Measurements from ENCODE around the gene CMC1. TPM values are rescaled to one million over a fixed set of nuclear protein-coding genes. Genes with fewer than 3 reads are reported as not detected.

Gene CMC1
- total and polyA plus RNA-seq, 9 of the 15 experiments (the other 6 are each of a cell fraction or from before 2014, with no cell fraction given) = 15.9 to 74.6 (median 48.9) TPM

- ATAC-seq (no peak), FAIRE-seq (no peak), DNase-seq (ENCODE audit: extremely low read depth in 1 of 4, low spot score in 3 of 4) (no peak)
- POLR2A ChIA-PET = no interaction called here
- TF ChIP-seq HBP1 (CRISPR knock-in tag; IDR thresholded peaks at IDR 0.05) (no peak), ZKSCAN3 (CRISPR knock-in tag; IDR thresholded peaks at IDR 0.05) (no peak), GABPA (tag; conservative IDR thresholded peaks at IDR 0.05; ENCODE audit: low read depth) (no peak), RUNX1 (IDR thresholded peaks at IDR 0.05; ENCODE audit: low read depth) (no peak), FOXK2 (conservative IDR thresholded peaks at IDR 0.05 in 1 of 2, IDR thresholded peaks at IDR 0.05 in 1 of 2; ENCODE audit: low read depth in 2 of 2) (no peak), TCF7L2 (IDR thresholded peaks at IDR 0.05; ENCODE audit: low read depth, low read length) (no peak), SMARCA4 (IDR thresholded peaks at IDR 0.05) (no peak), MEF2D (tag; conservative IDR thresholded peaks at IDR 0.05; ENCODE audit: low read depth) (no peak), KLF13 (tag; IDR thresholded peaks at IDR 0.05; ENCODE audit: borderline replicate concordance, low read depth) (no peak), RFX7 (CRISPR knock-in tag; IDR thresholded peaks at IDR 0.05) (no peak), BRCA1 (IDR thresholded peaks at IDR 0.05) (no peak), BRCA1 (CRISPR knock-in tag; IDR thresholded peaks at IDR 0.05) (no peak), RB1 (IDR thresholded peaks at IDR 0.05; ENCODE audit: low read depth) (no peak), MED1 (CRISPR knock-in tag; IDR thresholded peaks at IDR 0.05; ENCODE audit: borderline replicate concordance) (no peak), ZBTB7A (IDR thresholded peaks at IDR 0.05; ENCODE audit: borderline replicate concordance, control insufficient read depth, low read depth, low read length) (no peak), ATF3 (IDR thresholded peaks at IDR 0.05) (no peak), ATF3 (CRISPR knock-in tag; conservative IDR thresholded peaks at IDR 0.05) (no peak), VEZF1 (CRISPR knock-in tag; IDR thresholded peaks at IDR 0.05) (no peak)
- Histone ChIP-seq H3K79me2 (ENCODE audit: control insufficient read depth, insufficient read depth, low read length) (no peaks in the 10 kb centered on the region), H2AFZ (ENCODE audit: low read depth, low read length) (no peak overlapping the region), H3K4me2 (ENCODE audit: insufficient read depth, low read length) (no peak overlapping the region), H3K4me3 (no peak overlapping the region), H3K9me1 (ENCODE audit: control insufficient read depth, insufficient read depth, low read length) (no peaks in the 10 kb centered on the region), H4K20me1 (replicated peaks; ENCODE audit: control insufficient read depth, insufficient read depth, low read length) (no peaks in the 10 kb centered on the region), H3K9ac (ENCODE audit: insufficient read depth in 1 of 2, low read depth in 2 of 2, low read length in 2 of 2) (no peak overlapping the region), H3K27ac (ENCODE audit: extremely low read depth, low read depth, low read length) (no peak overlapping the region), H3K9me3 (replicated peaks; ENCODE audit: control insufficient read depth, insufficient read depth, low read depth, low read length) (no peaks in the 10 kb centered on the region), H3K4me1 (replicated peaks in 1 of 2; ENCODE audit: control insufficient read depth in 2 of 2, insufficient read depth in 2 of 2, low read length in 2 of 2) (no peaks in the 10 kb centered on the region), H3K36me3 (ENCODE audit: control insufficient read depth, insufficient read depth, low read length) (no peaks in the 10 kb centered on the region), H3K27me3 (ENCODE audit: control insufficient read depth in 2 of 2, insufficient read depth in 2 of 2, low read length in 2 of 2) (no peaks in the 10 kb centered on the region)
- intact Hi-C loops (cut with micrococcal nuclease) = no loop called here
- CTCF ChIA-PET (ENCODE audit: low intra/inter-chr PET ratio) = no interaction called here
- no TSS peak for BruUV-seq (replicated peaks)
- in situ Hi-C loops (cut with MboI) = no loop called here
Observed at GRCh38 chr3:28218917-28219198, 22.6 kb upstream of the CMC1 start.
